GM12801 (cell line): ENCODE results near the gene PTPN9.

Experiments
- TF ChIP-seq, protein P1 (sequence below): IDR thresholded peaks from one replicate; pipeline ENCODE4 v1.5.1; 2011; ENCODE audit warnings: control low read depth; ENCODE audit not compliant: insufficient read length; ENCODE audit errors: extremely low read depth

The PTPN9 gene

DNA sequence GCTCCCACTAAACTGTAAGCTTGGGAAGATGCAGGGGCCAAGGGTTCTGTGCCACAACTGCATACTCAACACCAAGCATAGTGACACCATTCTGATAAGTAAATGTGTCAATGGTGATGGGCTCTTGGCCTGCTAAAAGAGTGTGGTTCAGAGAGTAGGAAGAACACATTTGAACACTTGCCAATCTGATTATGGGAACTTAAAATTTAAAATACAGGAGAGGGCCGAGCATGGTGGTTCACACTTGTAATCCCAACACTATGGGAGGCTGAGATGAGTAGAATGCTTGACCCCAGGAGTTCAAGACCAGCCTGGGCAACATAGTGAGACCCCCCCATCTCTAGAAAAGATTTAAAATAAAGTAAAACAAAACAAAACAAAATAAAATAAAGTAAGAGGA, 34.1 kb downstream of the PTPN9 start:
- TF ChIP-seq, protein P1, sequence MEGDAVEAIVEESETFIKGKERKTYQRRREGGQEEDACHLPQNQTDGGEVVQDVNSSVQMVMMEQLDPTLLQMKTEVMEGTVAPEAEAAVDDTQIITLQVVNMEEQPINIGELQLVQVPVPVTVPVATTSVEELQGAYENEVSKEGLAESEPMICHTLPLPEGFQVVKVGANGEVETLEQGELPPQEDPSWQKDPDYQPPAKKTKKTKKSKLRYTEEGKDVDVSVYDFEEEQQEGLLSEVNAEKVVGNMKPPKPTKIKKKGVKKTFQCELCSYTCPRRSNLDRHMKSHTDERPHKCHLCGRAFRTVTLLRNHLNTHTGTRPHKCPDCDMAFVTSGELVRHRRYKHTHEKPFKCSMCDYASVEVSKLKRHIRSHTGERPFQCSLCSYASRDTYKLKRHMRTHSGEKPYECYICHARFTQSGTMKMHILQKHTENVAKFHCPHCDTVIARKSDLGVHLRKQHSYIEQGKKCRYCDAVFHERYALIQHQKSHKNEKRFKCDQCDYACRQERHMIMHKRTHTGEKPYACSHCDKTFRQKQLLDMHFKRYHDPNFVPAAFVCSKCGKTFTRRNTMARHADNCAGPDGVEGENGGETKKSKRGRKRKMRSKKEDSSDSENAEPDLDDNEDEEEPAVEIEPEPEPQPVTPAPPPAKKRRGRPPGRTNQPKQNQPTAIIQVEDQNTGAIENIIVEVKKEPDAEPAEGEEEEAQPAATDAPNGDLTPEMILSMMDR, result no peak

DNA sequence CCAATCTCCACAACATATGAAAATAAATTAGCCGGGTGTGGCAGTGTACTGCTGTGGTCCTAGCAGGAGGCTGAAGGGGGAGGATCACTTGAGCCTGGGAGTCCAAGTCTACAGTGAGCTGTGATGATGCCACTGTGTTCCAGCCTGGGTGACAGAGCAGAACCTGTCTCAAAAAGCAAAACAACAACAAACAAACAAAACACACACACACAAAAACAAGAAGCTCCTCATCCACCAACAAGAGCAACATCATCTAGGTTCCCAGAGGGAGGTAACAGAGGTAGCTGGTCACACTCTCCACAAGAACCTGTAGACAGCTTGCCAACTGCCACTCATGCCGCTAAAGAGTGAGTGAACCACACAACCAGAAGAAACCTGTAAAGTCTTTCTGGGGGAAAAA, 34.8 kb downstream of the PTPN9 start:
- TF ChIP-seq, protein P1, result no peak

DNA sequence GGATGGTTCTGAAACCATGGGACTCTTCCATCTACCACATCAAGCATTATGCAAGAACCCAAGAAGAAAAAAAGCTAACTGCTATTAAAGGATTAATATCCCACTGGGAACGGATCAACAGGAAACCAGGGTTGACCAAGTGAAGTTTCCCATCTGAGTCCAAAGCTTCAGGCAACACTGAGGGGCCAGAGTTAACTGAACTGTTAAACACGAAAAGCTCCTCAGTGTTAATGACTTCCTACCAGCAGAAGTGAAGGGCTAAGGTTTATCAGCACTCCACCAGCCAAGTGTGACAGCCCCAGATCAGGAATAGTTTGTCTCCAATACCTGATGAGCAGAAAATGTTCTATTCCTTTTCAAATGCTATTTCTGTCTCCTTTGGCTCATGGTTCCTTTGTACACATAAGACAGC, 36.7 kb downstream of the PTPN9 start:
- TF ChIP-seq, protein P1, result no peak

DNA sequence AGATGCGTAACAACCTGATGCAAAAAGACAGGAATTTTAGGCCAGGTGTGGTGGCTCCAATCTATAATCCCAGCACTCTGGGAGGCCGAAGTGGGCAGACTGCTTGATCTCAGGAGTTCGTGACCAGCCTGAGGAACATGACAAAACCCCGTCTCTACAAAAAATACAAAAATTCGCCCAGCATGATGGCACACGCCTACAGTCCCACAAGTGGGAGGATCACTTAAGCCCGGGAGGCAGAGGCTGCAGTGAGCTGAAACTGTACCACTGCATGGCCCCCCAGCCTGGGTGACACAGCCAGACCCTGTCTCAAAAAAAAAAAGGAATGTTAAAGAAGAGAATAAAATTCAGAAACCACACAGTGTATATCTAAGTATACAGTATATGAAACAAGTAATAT, 40.7 kb downstream of the PTPN9 start:
- TF ChIP-seq, protein P1, result no peak

DNA sequence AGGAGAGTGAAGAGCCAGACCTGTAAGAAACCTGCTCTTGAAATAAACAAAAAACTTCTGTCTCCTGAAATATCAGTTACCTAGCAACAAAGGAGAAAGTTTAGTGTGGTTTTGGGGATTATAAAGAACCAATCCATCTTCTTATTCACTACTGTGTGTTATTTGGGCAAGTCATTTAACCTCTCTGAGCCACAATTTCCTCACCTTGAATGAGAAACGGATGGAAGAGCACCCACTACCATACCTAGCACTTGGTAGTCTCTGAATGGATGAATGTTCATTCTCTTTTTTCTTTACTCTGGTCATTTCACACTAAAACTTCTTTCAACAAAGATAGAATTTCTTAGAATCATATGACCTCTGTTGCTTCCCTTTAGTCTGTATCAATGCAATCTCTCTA, 45.2 kb downstream of the PTPN9 start:
- TF ChIP-seq, protein P1, result no peak

DNA sequence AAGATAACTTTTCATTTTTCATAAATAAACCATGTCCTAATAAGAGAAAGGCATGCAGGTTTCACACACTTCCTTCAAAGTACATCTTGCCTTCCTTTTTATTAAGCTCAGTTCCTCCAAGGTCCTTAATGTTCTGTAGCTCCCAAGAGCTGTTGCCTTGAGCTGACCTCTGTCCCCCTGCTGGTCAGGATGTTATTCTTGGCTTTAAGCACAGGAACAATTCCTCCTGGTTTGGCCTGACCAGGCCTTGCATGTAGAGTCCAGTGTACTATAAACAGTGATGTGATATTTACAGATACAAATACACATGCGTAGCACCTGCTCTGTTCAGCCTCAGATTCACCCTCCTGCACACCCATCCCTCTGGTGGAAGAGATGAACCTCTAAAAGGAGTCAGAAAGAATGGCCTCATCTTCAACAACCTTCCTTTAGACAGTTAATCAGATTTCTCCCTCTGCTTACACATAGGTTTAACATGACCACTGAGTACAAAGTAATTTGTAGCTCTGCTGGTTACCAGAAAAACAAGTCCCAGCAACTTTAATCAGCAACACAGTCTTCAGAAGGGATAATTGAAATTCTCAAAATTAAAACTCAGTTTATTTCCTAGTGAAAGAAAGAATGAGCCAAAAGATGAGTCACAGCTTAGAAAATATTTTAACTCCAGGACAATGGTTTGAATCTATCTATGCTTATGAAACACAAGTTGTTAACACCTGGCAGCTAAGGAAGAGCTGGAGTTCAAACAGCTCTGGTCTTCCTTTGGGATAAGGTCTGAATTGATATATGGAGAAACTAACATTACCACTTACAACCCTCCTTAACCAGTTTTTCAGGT, 46.5 kb downstream of the PTPN9 start:
- TF ChIP-seq, protein P1, result no peak

DNA sequence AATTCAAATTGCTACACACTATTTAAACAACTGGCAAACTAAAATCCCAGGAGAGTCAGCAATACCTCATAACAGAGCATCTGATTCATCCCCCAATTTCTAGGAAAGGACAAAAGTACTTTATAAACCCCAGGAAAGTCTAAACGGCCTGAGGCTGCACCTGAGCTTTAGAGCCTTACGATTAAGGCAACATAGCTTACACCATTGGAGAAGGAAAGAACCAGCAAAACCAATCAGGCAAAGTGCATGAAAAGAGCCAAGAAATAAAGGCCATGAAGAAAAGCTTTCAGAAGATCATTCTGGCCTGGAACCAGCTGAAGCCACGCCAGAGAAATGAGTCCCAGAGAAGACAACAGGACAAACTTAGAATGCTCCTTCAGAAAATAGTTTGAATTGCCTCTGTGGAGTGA, 48.1 kb downstream of the PTPN9 start:
- TF ChIP-seq, protein P1, result no peak
